HepG2 (cell line): ENCODE results near the gene RPEL1. TPM values are rescaled to one million over a fixed set of nuclear protein-coding genes. Genes with fewer than 3 reads are reported as not detected.

Experiments used
- ATAC-seq: fragments of 200-7000 bp; cut with Tn5 transposase; 3 replicates; pipeline ENCODE4 v1.9.1; 2020; ENCODE audit warnings: mild to moderate bottlenecking, moderate library complexity
- BruUV-seq: library from RNA; stranded (reverse); fragments of 400-500 nt; replicated peaks from 2 replicates; lab custom pipeline; 2021; lab: Mats Ljungman, UMichigan
- CTCF ChIA-PET: fragments of 300-600 bp; formaldehyde crosslinking; extraction: SDS; loops from one replicate; lab custom pipeline; 2021; ENCODE audit warnings: low total read pairs, inconsistent platforms, low intra/inter-chr PET ratio; lab: Yijun Ruan, JAX
- POLR2A ChIA-PET: fragments of 350-600 bp; sonication (Branson Sonifier 250); formaldehyde crosslinking; loops from one replicate; lab custom pipeline; 2020; ENCODE audit warnings: antibody characterized with exemption, inconsistent platforms; lab: Yijun Ruan, JAX
- DNase-seq: peaks from one replicate; pipeline ENCODE4 v3.0.0-alpha.2; 2015; ENCODE audit warnings: low spot score
- FAIRE-seq: peaks from 3 replicates; lab custom pipeline; 2011; peaks lifted over from hg19 to GRCh38; lab: Jason Lieb, UNC
- H2AFZ ChIP-seq: one replicate; pipeline ENCODE4 v1.6.1; 2011; ENCODE audit warnings: low read length, inconsistent platforms
- H3K27ac ChIP-seq: fragments of 300-600 bp; 3 replicates; pipeline ENCODE4 v1.8.0; 2011; ENCODE audit warnings: mixed run types, mild to moderate bottlenecking, mixed read lengths, low read length, inconsistent platforms; ENCODE audit not compliant: insufficient read depth; ENCODE audit errors: extremely low read length
- H3K27me3 ChIP-seq, 2 experiments: fragments of 200-600 bp in 1 of 2; 2 replicates in 1 of 2; 3 replicates in 1 of 2; pipeline versions ENCODE4 v1.6.0 to v1.8.0; 2011; ENCODE audit warnings: low read length in 2 of 2, mild to moderate bottlenecking in 2 of 2, moderate library complexity in 2 of 2, inconsistent platforms in 1 of 2; ENCODE audit not compliant: insufficient read depth in 2 of 2, control insufficient read depth in 1 of 2
- H3K36me3 ChIP-seq, 2 experiments: fragments of 200-600 bp in 1 of 2; replicated peaks in 1 of 2; 2 replicates in 1 of 2; 3 replicates in 1 of 2; pipeline versions ENCODE4 v1.5.1 to v1.8.0; 2011; ENCODE audit warnings: low read length in 2 of 2, inconsistent platforms in 1 of 2; ENCODE audit not compliant: insufficient read depth in 2 of 2, control insufficient read depth in 1 of 2
- H3K4me1 ChIP-seq: 2 replicates; pipeline ENCODE4 v1.5.1; 2012; ENCODE audit warnings: low read length, inconsistent platforms; ENCODE audit not compliant: insufficient read depth
- H3K4me2 ChIP-seq: 2 replicates; pipeline ENCODE4 v1.6.0; 2011; ENCODE audit warnings: low read depth, low read length, inconsistent platforms
- H3K4me3 ChIP-seq, 3 experiments: fragments of 200-600 bp in 1 of 3; sonication (generic), shearing (Covaris generic) in 1 of 3; replicated peaks in 1 of 3; 2 replicates each; pipeline ENCODE4 v1.5.1; 2011 to 2016; ENCODE audit warnings: low read length in 3 of 3, inconsistent platforms in 2 of 3, low read depth in 2 of 3, mild to moderate bottlenecking in 2 of 3, control low read depth in 1 of 3, mixed read lengths in 1 of 3; ENCODE audit not compliant: insufficient read depth in 1 of 3
- H3K79me2 ChIP-seq: one replicate; pipeline ENCODE4 v1.6.1; 2011; ENCODE audit warnings: low read length, inconsistent platforms; ENCODE audit not compliant: insufficient read depth
- H3K9ac ChIP-seq: 2 replicates; pipeline ENCODE4 v1.6.0; 2011; ENCODE audit warnings: mild to moderate bottlenecking, low read depth, low read length, inconsistent platforms; ENCODE audit not compliant: insufficient read depth
- H3K9me3 ChIP-seq: 2 replicates; pipeline ENCODE4 v1.5.1; 2012; ENCODE audit warnings: mild to moderate bottlenecking, low read length
- H4K20me1 ChIP-seq: 2 replicates; pipeline ENCODE4 v1.6.0; 2011; ENCODE audit warnings: inconsistent platforms, mild to moderate bottlenecking, low read length, moderate library complexity; ENCODE audit not compliant: insufficient read depth
- HMG20B ChIP-seq: conservative IDR thresholded peaks from 2 replicates; pipeline ENCODE4 v1.6.1; 2016; ENCODE audit warnings: missing genetic modification reagents, missing compliant biosample characterization
- HNRNPH1 ChIP-seq: fragments of 200-400 bp; formaldehyde crosslinking; optimal IDR thresholded peaks from 2 replicates; pipeline ENCODE3; 2017; ENCODE audit warnings: mild to moderate bottlenecking, low read depth, low read length
- JUND ChIP-seq: sonication (generic); formaldehyde crosslinking; IDR thresholded peaks from 2 replicates; pipeline ENCODE4 v1.8.0; 2022; ENCODE audit warnings: mild to moderate bottlenecking, missing genetic modification reagents
- KLF9 ChIP-seq: IDR thresholded peaks from 2 replicates; pipeline ENCODE4 v1.6.1; 2016; ENCODE audit warnings: low read depth
- PHF20 ChIP-seq: sonication (generic); formaldehyde crosslinking; IDR thresholded peaks from 2 replicates; pipeline ENCODE4 v1.5.0; 2020; ENCODE audit warnings: mild to moderate bottlenecking, missing genetic modification reagents
- PRMT3 ChIP-seq: sonication (generic); formaldehyde crosslinking; IDR thresholded peaks from 2 replicates; pipeline ENCODE4 v1.8.1; 2022; ENCODE audit warnings: low read depth, mild to moderate bottlenecking, moderate library complexity, missing genetic modification reagents, borderline replicate concordance
- RFXAP ChIP-seq: sonication (generic); formaldehyde crosslinking; IDR thresholded peaks from 2 replicates; pipeline ENCODE4 v1.4.0; 2020; ENCODE audit warnings: missing genetic modification reagents, borderline replicate concordance
- TBX3 ChIP-seq: fragments of 450-650 bp; IDR thresholded peaks from 2 replicates; pipeline ENCODE4 v1.6.1; 2017; ENCODE audit warnings: antibody characterized with exemption, mild to moderate bottlenecking, inconsistent platforms, borderline replicate concordance
- TEAD2 ChIP-seq: sonication (generic); formaldehyde crosslinking; IDR thresholded peaks from 2 replicates; pipeline ENCODE4 v1.9.0; 2021; ENCODE audit warnings: missing genetic modification reagents
- XRCC5 ChIP-seq: fragments of 200-400 bp; formaldehyde crosslinking; optimal IDR thresholded peaks from 2 replicates; pipeline ENCODE3; 2017; ENCODE audit warnings: mild to moderate bottlenecking, low read length
- ZNF12 ChIP-seq: sonication (generic); formaldehyde crosslinking; IDR thresholded peaks from 2 replicates; pipeline ENCODE4 v1.5.0; 2020; ENCODE audit warnings: missing genetic modification reagents
- ZNF232 ChIP-seq: sonication (generic); formaldehyde crosslinking; IDR thresholded peaks from 2 replicates; pipeline ENCODE4 v1.4.0; 2020; ENCODE audit warnings: missing genetic modification reagents, borderline replicate concordance
- ZNF484 ChIP-seq: sonication (generic); formaldehyde crosslinking; IDR thresholded peaks from 2 replicates; pipeline ENCODE4 v1.5.1; 2020; ENCODE audit warnings: mild to moderate bottlenecking, low read depth, missing genetic modification reagents, borderline replicate concordance
- ZNF709 ChIP-seq: sonication (generic); formaldehyde crosslinking; IDR thresholded peaks from 2 replicates; pipeline ENCODE4 v1.5.0; 2020; ENCODE audit warnings: mild to moderate bottlenecking, missing genetic modification reagents
- ZSCAN22 ChIP-seq: sonication (generic); formaldehyde crosslinking; IDR thresholded peaks from 2 replicates; pipeline ENCODE4 v1.4.0; 2020; ENCODE audit warnings: mild to moderate bottlenecking, missing genetic modification reagents
- WGBS: methylation state at CpG from one replicate; pipeline ENCODE4 v1.1.6; 2017; ENCODE audit warnings: low lambda C conversion rate; 5-methylcytosine and 5-hydroxymethylcytosine counted together
- in situ Hi-C: cut with HindIII; loops from 2 replicates; pipeline ENCODE4 v1.10.0; 2017; ENCODE audit warnings: low pct_unique_long_range_greater_than_20kb; ENCODE audit not compliant: extremely low pct_ligation_motif_present
- intact Hi-C: fragments of 100-400 bp; cut with micrococcal nuclease; formaldehyde crosslinking; loops from one replicate; pipeline ENCODE4 v1.10.0; 2022; ENCODE audit not compliant: unreplicated experiment
- polyA plus RNA-seq, 8 experiments: library from polyadenylated mRNA; depleted of rRNA in 3 of 8; stranded (reverse) in 7 of 8; unstranded in 1 of 8; fragments of >200 nt; fragmentation: Illumina TruSeq in 4 of 8; extraction: Trizol in 4 of 8; gene quantifications; 2 replicates each; pipeline versions ENCODE4 v1.2.1 to v1.2.3, GENCODE V29; 2011 to 2016; ENCODE audit warnings: low read depth in 4 of 8, missing spikeins in 1 of 8, mixed read lengths in 1 of 8; ENCODE audit not compliant: insufficient read depth in 1 of 8
- total RNA-seq, 5 experiments: library from RNA; depleted of rRNA; stranded (reverse); fragments of >200 nt; fragmentation: Illumina TruSeq; extraction: Trizol; gene quantifications; 2 replicates each; pipeline ENCODE4 v1.2.3, GENCODE V29; 2016; ENCODE audit warnings: low read depth in 1 of 5
- TF ChIP-seq, protein P1 (sequence below): sonication (generic); formaldehyde crosslinking; IDR thresholded peaks from 2 replicates; pipeline ENCODE4 v1.4.0; 2020; ENCODE audit warnings: missing genetic modification reagents, mild to moderate bottlenecking, borderline replicate concordance
- TF ChIP-seq, protein P2 (sequence below): IDR thresholded peaks from 2 replicates; pipeline ENCODE4 v1.6.1; 2016; ENCODE audit warnings: low read depth, borderline replicate concordance
- TF ChIP-seq, protein P3 (sequence below): sonication (generic); formaldehyde crosslinking; IDR thresholded peaks from 2 replicates; pipeline ENCODE4; 2020; ENCODE audit warnings: missing genetic modification reagents, mild to moderate bottlenecking, borderline replicate concordance

Gene RPEL1
- total and polyA plus RNA-seq, 2 of the 13 experiments (the other 11 are each of a cell fraction or from before 2014, with no cell fraction given): 0.04 to 0.07 TPM

DNA sequence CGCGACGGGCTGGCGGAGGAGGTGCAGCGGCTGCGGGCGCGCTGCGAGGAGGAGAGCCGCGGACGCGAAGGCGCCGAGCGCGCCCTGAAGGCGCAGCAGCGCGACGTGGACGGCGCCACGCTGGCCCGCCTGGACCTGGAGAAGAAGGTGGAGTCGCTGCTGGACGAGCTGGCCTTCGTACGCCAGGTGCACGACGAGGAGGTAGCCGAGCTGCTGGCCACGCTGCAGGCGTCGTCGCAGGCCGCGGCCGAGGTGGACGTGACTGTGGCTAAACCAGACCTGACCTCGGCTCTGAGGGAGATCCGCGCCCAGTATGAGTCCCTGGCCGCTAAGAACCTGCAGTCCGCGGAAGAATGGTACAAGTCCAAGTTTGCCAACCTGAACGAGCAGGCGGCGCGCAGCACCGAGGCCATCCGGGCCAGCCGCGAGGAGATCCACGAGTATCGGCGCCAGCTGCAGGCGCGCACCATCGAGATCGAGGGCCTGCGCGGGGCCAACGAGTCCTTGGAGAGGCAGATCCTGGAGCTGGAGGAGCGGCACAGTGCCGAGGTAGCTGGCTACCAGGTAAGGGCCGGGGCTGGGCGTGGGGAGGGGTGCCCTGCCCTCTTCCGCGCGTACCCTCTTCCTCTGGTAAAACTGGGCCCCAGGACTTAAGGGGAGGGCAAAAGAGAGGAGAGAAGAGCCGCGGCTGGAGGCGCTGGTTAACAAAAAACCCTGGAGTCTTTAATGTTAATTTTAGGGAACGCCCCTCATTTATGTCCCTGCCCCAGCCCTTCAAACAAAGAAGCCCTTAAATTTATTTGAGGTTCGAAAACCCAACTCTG lies 32.2 kb downstream of the RPEL1 start (continued):
- TF ChIP-seq ZNF232 (no peak), PRMT3 (CRISPR knock-in tag) (no peak), TEAD2 (CRISPR knock-in tag) (no peak), RFXAP (CRISPR knock-in tag) (no peak), XRCC5 (no peak), PHF20 (CRISPR knock-in tag) (no peak)
- TF ChIP-seq, protein P1, sequence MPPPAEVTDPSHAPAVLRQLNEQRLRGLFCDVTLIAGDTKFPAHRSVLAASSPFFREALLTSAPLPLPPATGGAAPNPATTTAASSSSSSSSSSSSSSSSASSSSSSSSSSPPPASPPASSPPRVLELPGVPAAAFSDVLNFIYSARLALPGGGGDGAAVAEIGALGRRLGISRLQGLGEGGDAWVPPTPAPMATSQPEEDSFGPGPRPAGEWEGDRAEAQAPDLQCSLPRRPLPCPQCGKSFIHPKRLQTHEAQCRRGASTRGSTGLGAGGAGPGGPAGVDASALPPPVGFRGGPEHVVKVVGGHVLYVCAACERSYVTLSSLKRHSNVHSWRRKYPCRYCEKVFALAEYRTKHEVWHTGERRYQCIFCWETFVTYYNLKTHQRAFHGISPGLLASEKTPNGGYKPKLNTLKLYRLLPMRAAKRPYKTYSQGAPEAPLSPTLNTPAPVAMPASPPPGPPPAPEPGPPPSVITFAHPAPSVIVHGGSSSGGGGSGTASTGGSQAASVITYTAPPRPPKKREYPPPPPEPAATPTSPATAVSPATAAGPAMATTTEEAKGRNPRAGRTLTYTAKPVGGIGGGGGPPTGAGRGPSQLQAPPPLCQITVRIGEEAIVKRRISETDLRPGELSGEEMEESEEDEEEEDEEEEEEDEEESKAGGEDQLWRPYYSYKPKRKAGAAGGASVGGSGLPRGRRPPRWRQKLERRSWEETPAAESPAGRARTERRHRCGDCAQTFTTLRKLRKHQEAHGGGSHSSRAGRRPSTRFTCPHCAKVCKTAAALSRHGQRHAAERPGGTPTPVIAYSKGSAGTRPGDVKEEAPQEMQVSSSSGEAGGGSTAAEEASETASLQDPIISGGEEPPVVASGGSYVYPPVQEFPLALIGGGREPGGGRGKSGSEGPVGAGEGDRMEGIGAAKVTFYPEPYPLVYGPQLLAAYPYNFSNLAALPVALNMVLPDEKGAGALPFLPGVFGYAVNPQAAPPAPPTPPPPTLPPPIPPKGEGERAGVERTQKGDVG: no peak
- TF ChIP-seq, protein P2, sequence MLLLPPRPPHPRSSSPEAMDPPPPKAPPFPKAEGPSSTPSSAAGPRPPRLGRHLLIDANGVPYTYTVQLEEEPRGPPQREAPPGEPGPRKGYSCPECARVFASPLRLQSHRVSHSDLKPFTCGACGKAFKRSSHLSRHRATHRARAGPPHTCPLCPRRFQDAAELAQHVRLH (CRISPR knock-in tag): no peak
- TF ChIP-seq, all 625 proteins: peak for 0

DNA sequence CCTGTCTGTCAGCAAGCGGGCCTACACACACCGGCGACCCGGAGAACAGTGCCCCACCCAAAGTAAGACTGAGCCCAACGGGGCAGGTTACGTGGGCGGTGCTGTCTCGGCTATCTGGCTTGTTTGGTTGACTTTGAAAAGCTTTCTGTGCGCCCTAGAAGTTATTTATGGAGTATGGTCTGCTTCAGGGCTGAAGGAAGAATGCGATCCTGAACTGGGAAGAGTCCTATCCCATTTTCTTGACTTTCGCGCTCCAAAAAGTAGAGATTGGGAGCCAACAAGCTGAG lies 32.8 kb downstream of the RPEL1 start:
- Histone ChIP-seq H3K27me3 (peaks cover 10 to 40% of the 10 kb centered on the region in 2 experiments; a peak in 4 of 5 replicates), H4K20me1 (0 out of 2 replicates have a peak, but pooled peaks cover 3% of the 10 kb centered on the region), H2AFZ (no peak overlapping the region), H3K4me3 (no peak overlapping the region), H3K27ac (no peak overlapping the region), H3K36me3 (no peaks in the 10 kb centered on the region), H3K9ac (no peak overlapping the region), H3K4me2 (no peak overlapping the region), H3K9me3 (no peaks in the 10 kb centered on the region), H3K79me2 (no peaks in the 10 kb centered on the region), H3K4me1 (peaks cover 14% of the 10 kb centered on the region; the same call in 1 of the 2 replicates)
- FAIRE-seq (no peak), DNase-seq (no peak), ATAC-seq (no peak)
- intact Hi-C loops (no loop called here), in situ Hi-C loops (no loop called here)
- BruUV-seq: no TSS peak
- ChIA-PET CTCF (no interaction called here), POLR2A (no interaction called here)
- TF ChIP-seq TBX3 (no peak), ZNF484 (CRISPR knock-in tag) (no peak), HMG20B (CRISPR knock-in tag) (no peak), KLF9 (CRISPR knock-in tag) (no peak), JUND (CRISPR knock-in tag) (no peak), ZSCAN22 (no peak), ZNF709 (CRISPR knock-in tag) (no peak), HNRNPH1 (no peak), ZNF12 (CRISPR knock-in tag) (no peak)
- TF ChIP-seq, protein P3, sequence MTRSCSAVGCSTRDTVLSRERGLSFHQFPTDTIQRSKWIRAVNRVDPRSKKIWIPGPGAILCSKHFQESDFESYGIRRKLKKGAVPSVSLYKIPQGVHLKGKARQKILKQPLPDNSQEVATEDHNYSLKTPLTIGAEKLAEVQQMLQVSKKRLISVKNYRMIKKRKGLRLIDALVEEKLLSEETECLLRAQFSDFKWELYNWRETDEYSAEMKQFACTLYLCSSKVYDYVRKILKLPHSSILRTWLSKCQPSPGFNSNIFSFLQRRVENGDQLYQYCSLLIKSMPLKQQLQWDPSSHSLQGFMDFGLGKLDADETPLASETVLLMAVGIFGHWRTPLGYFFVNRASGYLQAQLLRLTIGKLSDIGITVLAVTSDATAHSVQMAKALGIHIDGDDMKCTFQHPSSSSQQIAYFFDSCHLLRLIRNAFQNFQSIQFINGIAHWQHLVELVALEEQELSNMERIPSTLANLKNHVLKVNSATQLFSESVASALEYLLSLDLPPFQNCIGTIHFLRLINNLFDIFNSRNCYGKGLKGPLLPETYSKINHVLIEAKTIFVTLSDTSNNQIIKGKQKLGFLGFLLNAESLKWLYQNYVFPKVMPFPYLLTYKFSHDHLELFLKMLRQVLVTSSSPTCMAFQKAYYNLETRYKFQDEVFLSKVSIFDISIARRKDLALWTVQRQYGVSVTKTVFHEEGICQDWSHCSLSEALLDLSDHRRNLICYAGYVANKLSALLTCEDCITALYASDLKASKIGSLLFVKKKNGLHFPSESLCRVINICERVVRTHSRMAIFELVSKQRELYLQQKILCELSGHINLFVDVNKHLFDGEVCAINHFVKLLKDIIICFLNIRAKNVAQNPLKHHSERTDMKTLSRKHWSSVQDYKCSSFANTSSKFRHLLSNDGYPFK (CRISPR knock-in tag): no peak
- 55% methylated on average over 5 of the region's 12 CpGs for WGBS
